Stimulated activated CD4-positive, alpha-beta T cell treated with anti-CD3 and anti-CD28 coated beads, Interleukin-12 subunit alpha, Interleukin-12 subunit beta, amount 100 ng/mL, for 48 hours (primary cell): ENCODE measurements around the gene KCNMA1.

Experiments
- DNase-seq, 3 donors: peaks; one replicate each; pipeline ENCODE4 v3.0.0-alpha.2; 2020; ENCODE audit warnings: low read depth in 2 of 3, low spot score in 1 of 3

Gene KCNMA1

GRCh38 chr10:77457721-77458120 lies 179.9 kb downstream of the KCNMA1 start:
- no peak for DNase-seq

- no peak for DNase-seq
Measured at GRCh38 chr10:77457266-77457665, 180.3 kb downstream of the KCNMA1 start.

GRCh38 chr10:77456414-77456813 lies 181.2 kb downstream of the KCNMA1 start:
- no peak for DNase-seq

- DNase-seq, result no peak
Measured at GRCh38 chr10:77455561-77455960, 182.0 kb downstream of the KCNMA1 start.

GRCh38 chr10:77452952-77453564 lies 184.6 kb downstream of the KCNMA1 start:
- DNase-seq, result no peak

GRCh38 chr10:77451886-77452285 lies 185.7 kb downstream of the KCNMA1 start:
- DNase-seq, result no peak

- DNase-seq, result no peak
Measured at GRCh38 chr10:77448226-77448625, 189.4 kb downstream of the KCNMA1 start.

GRCh38 chr10:77446700-77447099 lies 190.9 kb downstream of the KCNMA1 start:
- DNase-seq, result no peak

- DNase-seq, result no peak
Measured at GRCh38 chr10:77445547-77445946, 192.1 kb downstream of the KCNMA1 start.

GRCh38 chr10:77444041-77444440 lies 193.6 kb downstream of the KCNMA1 start:
- DNase-seq, result no peak

GRCh38 chr10:77442699-77443189 lies 194.9 kb downstream of the KCNMA1 start:
- DNase-seq, result no peak

- no peak for DNase-seq
Measured at GRCh38 chr10:77441353-77442166, 196.0 kb downstream of the KCNMA1 start.

- no peak for DNase-seq
Measured at GRCh38 chr10:77436257-77436975, 201.2 kb downstream of the KCNMA1 start.

- no peak for DNase-seq
Measured at GRCh38 chr10:77433546-77433945, 204.1 kb downstream of the KCNMA1 start.

GRCh38 chr10:77431980-77432797 lies 205.4 kb downstream of the KCNMA1 start:
- no peak for DNase-seq

- DNase-seq, result no peak
Measured at GRCh38 chr10:77431209-77431611, 206.4 kb downstream of the KCNMA1 start.

- DNase-seq, result no peak
Measured at GRCh38 chr10:77430530-77430929, 207.1 kb downstream of the KCNMA1 start.

GRCh38 chr10:77428691-77429395 lies 208.8 kb downstream of the KCNMA1 start:
- no peak for DNase-seq

GRCh38 chr10:77424257-77424656 lies 213.4 kb downstream of the KCNMA1 start:
- DNase-seq, result no peak
